Sigmoid colon (tissue), 7 donors: ENCODE measurements around the gene RASL11A. TPM values are rescaled to one million over a fixed set of nuclear protein-coding genes. Genes with fewer than 3 reads are reported as not detected.
"Not testable (repeated sequence)": the region's sequence is repeated elsewhere in the genome, so short reads cannot be mapped to it uniquely, and the experiment has no call there.

ENCODE experiments used
- DNase-seq: peaks from one replicate; pipeline ENCODE4 v3.0.0-alpha.2; 2019
- H3K27ac ChIP-seq, 4 donors: fragments of 200-600 bp; sonication (generic); one replicate each; pipeline ENCODE4 v1.5.1; 2016 to 2019; ENCODE audit warnings: mild to moderate bottlenecking in 1 of 4
- H3K27me3 ChIP-seq, 3 donors: fragments of 200-600 bp; sonication (generic); one replicate each; pipeline ENCODE4 v1.5.1; 2019; ENCODE audit warnings: mild to moderate bottlenecking in 1 of 3
- H3K36me3 ChIP-seq, 4 donors: fragments of 200-600 bp; sonication (generic); one replicate each; pipeline ENCODE4 v1.5.1; 2016 to 2019
- H3K4me1 ChIP-seq, 4 donors: fragments of 200-600 bp; sonication (generic); one replicate each; pipeline ENCODE4 v1.5.1; 2017 to 2019
- H3K4me3 ChIP-seq, 4 donors: fragments of 200-600 bp; sonication (generic); one replicate each; pipeline ENCODE4 v1.5.1; 2017 to 2019; ENCODE audit warnings: mild to moderate bottlenecking in 2 of 4, moderate library complexity in 1 of 4
- H3K9me3 ChIP-seq, 4 donors: fragments of 200-600 bp in 3 of 4; sonication (generic) in 3 of 4; one replicate each; pipeline versions ENCODE4 v1.5.1 to v1.6.1; 2013 to 2019
- CTCF ChIP-seq, 4 experiments: fragments of 450-650 bp in 3 of 4; fragments of 200-600 bp in 1 of 4; IDR thresholded peaks; one replicate each; pipeline ENCODE4 v1.5.1; 2016 to 2019; ENCODE audit warnings: antibody characterized with exemption in 4 of 4, mild to moderate bottlenecking in 3 of 4, moderate library complexity in 2 of 4
- EP300 ChIP-seq, 4 donors: sonication (generic); formaldehyde crosslinking; IDR thresholded peaks; one replicate each; pipeline ENCODE4 v1.6.1; 2017; ENCODE audit warnings: antibody characterized with exemption in 4 of 4
- POLR2A ChIP-seq, 2 donors: fragments of 450-650 bp; IDR thresholded peaks; one replicate each; pipeline ENCODE4 v1.6.1; 2016; ENCODE audit warnings: antibody characterized with exemption in 2 of 2, mild to moderate bottlenecking in 2 of 2, moderate library complexity in 2 of 2
- POLR2AphosphoS5 ChIP-seq, 4 donors: sonication (generic); formaldehyde crosslinking; IDR thresholded peaks; one replicate each; pipeline ENCODE4 v1.6.1; 2017; ENCODE audit warnings: antibody characterized with exemption in 4 of 4
- WGBS, 2 donors: extraction: QIAGEN DNeasy Blood & Tissue Kit; methylation state at CpG; one replicate each; pipeline ENCODE4 v1.1.7; 2013; 5-methylcytosine and 5-hydroxymethylcytosine counted together
- intact Hi-C: fragments of 100-400 bp; cut with DNase I; formaldehyde crosslinking; loops from one replicate; pipeline ENCODE4 v1.15.1; 2023
- polyA plus RNA-seq, 3 donors: library from polyadenylated mRNA; stranded (reverse); fragments of 200-250 nt; gene quantifications; one replicate each; pipeline ENCODE4 v1.2.3, GENCODE V29; 2013
- total RNA-seq, 4 donors: library from RNA; depleted of rRNA; stranded (reverse); fragments of >200 nt; gene quantifications; one replicate each; pipeline ENCODE4 v1.1.0, GENCODE V29; 2016
- donor health status: healthy with polysubstance abuse.
- donor health status: Bipolar disorder and iron deficiency.
- donor health status: healthy.

The RASL11A gene
- total RNA-seq (100 to 1,000 TPM in 1 of 4 donors, 10 to 100 TPM in 3; 14.1 to 123 (median 18.4) TPM), polyA plus RNA-seq (10 to 100 TPM; 33.0 to 51.6 (median 43.1) TPM)

- TF ChIP-seq CTCF (IDR thresholded peaks at IDR 0.05) (peak; percentile 77 to 99 (median 86)), POLR2A (IDR thresholded peaks at IDR 0.05) (peak; percentile 61 to 69), POLR2AphosphoS5 (IDR thresholded peaks at IDR 0.05) (peak; percentile 74 to 92 (median 86)), EP300 (IDR thresholded peaks at IDR 0.05) (no peak)
- H3K4me3 ChIP-seq: peak within 1 kb of the TSS; percentile 73 to 85 (median 79)
- H3K4me1 ChIP-seq: peaks cover 0 to 41% (median 34%) of the 10 kb centered on the region in 4 donors
- no peaks in the 10 kb centered on the region for H3K27me3 ChIP-seq
- intact Hi-C loops: loop anchor here (1.0 to 10.0 kb wide), 6 partner anchors 20 to 284 kb away; partner anchors contain the start of genes GTF3A and RPL21
- 0 to 1% methylated on average over 99 of the region's 99 CpGs for WGBS, 2 donors
- peak; percentile 95 for DNase-seq
- H3K9me3 ChIP-seq: no peaks in the 10 kb centered on the region
- no peaks in the 10 kb centered on the region for H3K36me3 ChIP-seq
- H3K27ac ChIP-seq: peak within 1 kb of the TSS; percentile 92 to 96 (median 96)
These were observed at the start of gene RASL11A for GRCh38 chr13:27270594-27271520. Gene RASL11A (plus strand): TSS chr13:27270830. CDS start chr13:27270945, 115 bp downstream.

GRCh38 chr13:27222100-27222499, 48.5 kb upstream of the RASL11A start:
- H3K4me1 ChIP-seq, H3K4me3 ChIP-seq, DNase-seq, intact Hi-C loops, H3K27ac ChIP-seq, H3K36me3 ChIP-seq, H3K27me3 ChIP-seq, H3K9me3 ChIP-seq: not testable (repeated sequence)
- WGBS, 2 donors: 61 to 73% methylated on average over 2 of the region's 2 CpGs

- Histone ChIP-seq H3K27ac (no peak overlapping the region), H3K4me3 (no peak overlapping the region), H3K36me3 (no peaks in the 10 kb centered on the region), H3K27me3 (no peaks in the 10 kb centered on the region), H3K9me3 (no peaks in the 10 kb centered on the region), H3K4me1 (peaks cover 0 to 9% (median 3%) of the 10 kb centered on the region in 4 donors)
- TF ChIP-seq POLR2A (IDR thresholded peaks at IDR 0.05) (no peak), POLR2AphosphoS5 (IDR thresholded peaks at IDR 0.05) (no peak), CTCF (IDR thresholded peaks at IDR 0.05) (no peak), EP300 (IDR thresholded peaks at IDR 0.05) (no peak)
- 56 to 80% methylated on average over 2 of the region's 2 CpGs for WGBS, 2 donors
- DNase-seq: no peak
- intact Hi-C loops: no loop called here
These were observed 43.6 kb upstream of the RASL11A start for GRCh38 chr13:27226991-27227390.

GRCh38 chr13:27228131-27228530, 42.5 kb upstream of the RASL11A start:
- no peaks in the 10 kb centered on the region for H3K27me3 ChIP-seq
- peaks cover 0 to 9% (median 3%) of the 10 kb centered on the region in 4 donors for H3K4me1 ChIP-seq
- H3K9me3 ChIP-seq: no peaks in the 10 kb centered on the region
- H3K36me3 ChIP-seq: no peaks in the 10 kb centered on the region
- TF ChIP-seq CTCF (IDR thresholded peaks at IDR 0.05): no peak
- peak in 2 of 4 donors; percentile 34 to 40 for TF ChIP-seq POLR2AphosphoS5 (IDR thresholded peaks at IDR 0.05)
- peak in 1 of 4 donors; percentile 11 for TF ChIP-seq EP300 (IDR thresholded peaks at IDR 0.05)
- TF ChIP-seq POLR2A (IDR thresholded peaks at IDR 0.05): no peak
- intact Hi-C loops: no loop called here
- no peak for DNase-seq
- H3K4me3 ChIP-seq: no peak overlapping the region
- H3K27ac ChIP-seq: no peak overlapping the region

GRCh38 chr13:27229642-27230041, 41.0 kb upstream of the RASL11A start:
- TF ChIP-seq CTCF (IDR thresholded peaks at IDR 0.05) (no peak), POLR2AphosphoS5 (IDR thresholded peaks at IDR 0.05) (no peak), EP300 (IDR thresholded peaks at IDR 0.05) (no peak), POLR2A (IDR thresholded peaks at IDR 0.05) (no peak)
- Histone ChIP-seq H3K9me3 (no peaks in the 10 kb centered on the region), H3K4me1 (peaks cover 0 to 9% (median 3%) of the 10 kb centered on the region in 4 donors), H3K27me3 (no peaks in the 10 kb centered on the region), H3K4me3 (no peak overlapping the region), H3K27ac (no peak overlapping the region), H3K36me3 (no peaks in the 10 kb centered on the region)
- intact Hi-C loops: no loop called here
- WGBS, 2 donors: 91 to 96% methylated on average over 3 of the region's 3 CpGs
- no peak for DNase-seq
